Measurements from ENCODE around the gene NTF3.

DNA sequence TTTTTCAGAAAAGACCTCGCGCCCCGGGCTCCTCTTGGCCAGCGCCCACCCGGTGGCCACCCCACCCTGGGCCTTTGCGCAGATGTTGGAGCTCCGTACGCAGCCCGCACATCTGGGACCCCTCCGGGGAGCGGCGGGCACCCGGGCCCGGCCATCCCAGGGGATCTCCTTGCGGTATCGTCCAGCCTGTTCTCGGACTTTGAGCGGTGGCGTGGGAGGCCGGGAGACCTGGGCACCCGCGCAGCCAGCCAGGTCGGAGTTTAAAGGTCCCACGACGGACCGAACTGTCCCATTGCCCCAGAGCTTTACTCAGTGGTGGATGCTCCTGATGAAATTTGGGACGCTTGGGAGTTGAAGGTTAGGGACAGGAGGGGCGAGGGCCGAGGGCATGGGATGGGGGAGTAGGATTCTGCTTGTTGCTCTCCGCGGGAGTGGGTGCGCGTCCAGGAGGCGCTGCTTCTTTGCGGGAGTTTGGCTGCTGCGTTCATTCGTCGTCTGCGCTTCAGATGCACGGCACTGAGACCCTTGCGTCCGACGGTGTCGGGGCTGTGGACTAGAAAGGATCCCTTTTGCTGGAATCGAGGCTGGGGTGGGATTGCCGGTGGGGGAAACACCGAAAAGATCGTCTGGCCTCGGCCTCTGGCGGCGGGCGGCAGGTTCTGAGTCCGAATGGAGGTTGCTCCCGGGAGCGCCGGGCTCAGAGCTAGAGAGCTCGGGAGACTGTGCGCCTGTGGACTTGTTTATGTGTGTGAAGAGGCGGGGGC, 1.4 kb downstream of the NTF3 start:
- TF ChIP-seq CTCF (IDR thresholded peaks at IDR 0.05 in 4 of 5, conservative IDR thresholded peaks at IDR 0.05 in 1 of 5) (no peak), POLR2A (IDR thresholded peaks at IDR 0.05) (no peak)

Measured in gastrocnemius medialis (tissue), 4 donors.